Measurements from ENCODE around the gene SLC1A1. TPM values are rescaled to one million over a fixed set of nuclear protein-coding genes. Genes with fewer than 3 reads are reported as not detected.

Gene SLC1A1
- total RNA-seq, 1 donor from 2014 or later: 52.7 TPM

DNA sequence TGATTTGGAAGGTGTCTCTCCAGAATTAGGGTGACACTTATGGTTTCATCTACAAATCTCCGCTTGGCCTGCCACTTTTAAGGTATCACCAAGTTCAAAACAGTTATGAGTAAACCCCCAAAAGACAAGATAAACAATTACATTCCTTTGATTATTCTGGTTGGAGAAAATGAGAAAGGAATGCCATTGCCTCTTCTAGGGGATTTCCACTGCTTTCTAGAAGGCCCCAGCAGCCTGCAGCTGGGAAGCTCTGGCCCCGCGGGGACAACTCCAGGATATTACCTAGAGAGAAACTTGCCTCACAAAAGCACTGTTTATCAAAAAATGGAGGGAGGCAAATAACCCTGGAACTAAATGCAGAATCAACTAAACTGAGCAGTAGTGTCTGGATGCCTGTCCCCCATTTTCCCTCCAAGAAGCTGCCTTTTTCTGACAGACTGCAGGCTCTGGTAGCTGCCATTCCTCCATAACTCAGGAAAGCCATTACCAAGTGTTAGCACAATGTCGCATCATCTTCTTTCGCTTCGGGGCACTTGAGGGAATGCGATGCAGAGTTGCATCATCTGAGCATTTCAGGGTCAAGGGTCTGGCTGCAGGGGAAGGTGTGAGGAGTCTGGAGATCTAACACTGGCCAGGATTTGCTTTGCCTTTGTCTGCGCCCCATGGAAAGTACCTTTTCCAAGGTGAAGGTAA is 100.3 kb downstream of the SLC1A1 start:
- ATAC-seq (peak; percentile 69), DNase-seq (no peak)
- no peak for TF ChIP-seq CTCF (IDR thresholded peaks at IDR 0.05)
- Histone ChIP-seq H3K27ac (no peak overlapping the region), H3K4me1 (peaks cover 20% of the 10 kb centered on the region), H3K27me3 (no peaks in the 10 kb centered on the region), H3K9me3 (no peaks in the 10 kb centered on the region), H3K4me3 (no peak overlapping the region), H3K36me3 (no peaks in the 10 kb centered on the region)
- intact Hi-C loops (cut with DNase I): no loop called here

DNA sequence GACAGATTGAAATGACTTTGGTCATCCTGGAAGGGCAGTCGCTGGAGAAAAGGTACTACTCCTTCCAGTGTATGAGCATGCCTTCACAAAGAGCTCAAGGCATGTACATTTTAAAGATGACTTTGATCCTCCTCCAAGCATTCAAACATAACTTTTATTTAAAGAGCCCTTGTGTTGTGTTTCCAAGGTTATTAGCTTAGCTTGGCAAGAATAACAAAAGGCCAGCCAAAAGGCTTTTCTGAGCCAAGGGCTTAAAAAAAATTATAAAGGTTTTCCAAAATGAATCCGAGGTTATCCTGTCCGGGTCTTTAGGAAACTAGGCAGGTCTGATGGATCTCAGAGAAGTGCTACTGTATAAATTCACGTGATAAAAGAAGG is 100.8 kb downstream of the SLC1A1 start:
- Histone ChIP-seq H3K4me3 (no peak overlapping the region), H3K27me3 (no peaks in the 10 kb centered on the region), H3K27ac (peak overlapping the region; percentile 33), H3K4me1 (peaks cover 23% of the 10 kb centered on the region), H3K9me3 (no peaks in the 10 kb centered on the region), H3K36me3 (no peaks in the 10 kb centered on the region)
- no peak for TF ChIP-seq CTCF (IDR thresholded peaks at IDR 0.05)
- intact Hi-C loops (cut with DNase I): no loop called here
- DNase-seq (no peak), ATAC-seq (peak; percentile 31)

DNA sequence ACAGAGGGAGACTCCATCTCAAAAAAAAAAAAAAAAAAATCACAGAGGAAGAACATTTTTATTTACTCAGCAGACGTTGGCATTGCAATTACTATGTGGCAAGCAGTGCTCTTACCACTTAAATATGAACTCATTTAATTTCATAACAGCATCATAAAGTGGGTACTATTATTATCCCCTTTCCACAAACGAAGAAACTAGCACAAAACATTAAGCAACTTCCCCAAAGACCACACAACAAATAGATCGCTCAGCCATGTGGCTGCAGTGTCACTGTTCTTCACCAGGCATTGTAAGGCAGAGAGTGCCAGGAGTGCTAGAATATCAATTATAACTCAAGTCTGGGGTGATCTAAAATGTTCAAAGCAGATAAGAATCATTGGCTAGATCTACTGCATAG is 102.0 kb downstream of the SLC1A1 start:
- TF ChIP-seq CTCF (IDR thresholded peaks at IDR 0.05): no peak
- intact Hi-C loops (cut with DNase I): no loop called here
- no peak for ATAC-seq

GRCh38 chr9:4592886-4593285 is 102.6 kb downstream of the SLC1A1 start:
- peaks cover 25% of the 10 kb centered on the region for H3K4me1 ChIP-seq
- no peaks in the 10 kb centered on the region for H3K36me3 ChIP-seq
- intact Hi-C loops (cut with DNase I): no loop called here
- no peak for ATAC-seq
- H3K27me3 ChIP-seq: no peaks in the 10 kb centered on the region
- no peaks in the 10 kb centered on the region for H3K9me3 ChIP-seq
- H3K4me3 ChIP-seq: no peak overlapping the region
- no peak overlapping the region for H3K27ac ChIP-seq
- no peak for TF ChIP-seq CTCF (IDR thresholded peaks at IDR 0.05)
- DNase-seq: no peak

More for the DNA sequence above, 102.0 kb downstream of the SLC1A1 start:
- Histone ChIP-seq H3K9me3 (no peaks in the 10 kb centered on the region), H3K27me3 (no peaks in the 10 kb centered on the region), H3K4me3 (no peak overlapping the region), H3K27ac (no peak overlapping the region), H3K4me1 (peaks cover 25% of the 10 kb centered on the region), H3K36me3 (no peaks in the 10 kb centered on the region)
- no peak for DNase-seq

- no peak for TF ChIP-seq CTCF (IDR thresholded peaks at IDR 0.05)
- no peaks in the 10 kb centered on the region for H3K36me3 ChIP-seq
- no peaks in the 10 kb centered on the region for H3K9me3 ChIP-seq
- H3K27ac ChIP-seq: no peak overlapping the region
- no peaks in the 10 kb centered on the region for H3K27me3 ChIP-seq
- intact Hi-C loops (cut with DNase I): no loop called here
- no peak for ATAC-seq
- no peak overlapping the region for H3K4me3 ChIP-seq
- no peak for DNase-seq
- H3K4me1 ChIP-seq: peaks cover 18% of the 10 kb centered on the region
Observed at GRCh38 chr9:4594545-4594944, 104.3 kb downstream of the SLC1A1 start.

GRCh38 chr9:4594994-4595393 is 104.7 kb downstream of the SLC1A1 start:
- Histone ChIP-seq H3K4me3 (no peak overlapping the region), H3K4me1 (peaks cover 18% of the 10 kb centered on the region), H3K27ac (no peak overlapping the region), H3K27me3 (no peaks in the 10 kb centered on the region), H3K9me3 (no peaks in the 10 kb centered on the region), H3K36me3 (no peaks in the 10 kb centered on the region)
- no peak for DNase-seq
- no peak for TF ChIP-seq CTCF (IDR thresholded peaks at IDR 0.05)
- intact Hi-C loops (cut with DNase I): no loop called here
- no peak for ATAC-seq

All from upper lobe of right lung (tissue), 1 donor.